ENCODE results near the gene TAAR9. TPM values are rescaled to one million over a fixed set of nuclear protein-coding genes. Genes with fewer than 3 reads are reported as not detected.
"Not testable (repeated sequence)": the region's sequence is repeated elsewhere in the genome, so short reads cannot be mapped to it uniquely, and the experiment has no call there.

The TAAR9 gene
- polyA plus RNA-seq, 5 donors, result not detected

DNA sequence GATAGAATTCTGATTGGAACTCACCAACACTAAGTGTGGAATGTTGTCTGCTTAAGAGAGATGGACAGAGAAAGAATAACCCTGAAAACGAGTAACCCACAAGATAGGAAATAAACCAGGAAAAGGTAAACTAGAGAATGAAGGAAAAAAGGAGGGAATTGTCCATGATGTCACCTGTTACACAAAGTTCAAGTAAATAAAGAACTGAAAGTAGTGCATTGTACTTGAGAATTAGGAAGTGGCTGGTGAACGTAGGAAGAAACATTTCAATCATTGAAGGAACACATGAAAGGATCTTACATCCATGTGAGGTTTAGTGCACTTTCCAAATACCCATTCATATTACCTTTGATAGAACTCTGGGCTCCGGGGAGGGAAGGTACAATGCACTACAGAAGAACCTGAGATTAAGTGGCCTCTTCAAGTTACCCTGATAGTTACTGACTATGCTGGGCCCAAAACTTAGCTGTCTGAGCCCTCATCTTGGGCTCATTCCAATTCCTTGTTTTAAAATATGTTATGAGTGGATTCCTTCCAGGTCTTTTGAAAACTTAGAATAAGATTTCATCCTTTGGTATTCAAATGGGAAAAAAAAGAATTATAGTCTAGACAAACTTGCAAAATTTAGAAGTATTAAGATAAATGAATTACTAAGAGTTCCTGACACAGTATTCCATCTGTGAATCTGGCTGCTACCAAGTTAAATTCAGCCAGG, 24.1 kb upstream of the TAAR9 start:
- no peak for DNase-seq

DNA sequence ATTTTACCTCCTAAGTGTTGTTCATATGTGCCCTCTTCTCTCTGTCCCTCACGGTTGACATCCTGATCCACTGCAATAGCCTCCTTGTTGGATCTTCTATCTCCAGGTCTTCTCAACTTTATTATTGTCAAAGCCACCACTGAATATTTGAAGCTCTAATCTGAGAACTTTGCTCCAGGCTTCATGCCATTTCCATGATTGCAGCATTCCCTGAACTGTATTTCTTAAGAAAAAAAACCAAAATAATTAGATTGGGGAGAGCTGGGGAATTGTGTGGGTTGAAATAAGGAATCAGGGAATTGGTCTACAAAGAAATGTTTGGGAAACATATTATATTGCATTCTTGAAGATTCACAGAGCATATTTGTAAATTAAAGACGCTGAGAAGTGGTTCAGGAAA, 22.7 kb upstream of the TAAR9 start:
- no peak for DNase-seq

DNA sequence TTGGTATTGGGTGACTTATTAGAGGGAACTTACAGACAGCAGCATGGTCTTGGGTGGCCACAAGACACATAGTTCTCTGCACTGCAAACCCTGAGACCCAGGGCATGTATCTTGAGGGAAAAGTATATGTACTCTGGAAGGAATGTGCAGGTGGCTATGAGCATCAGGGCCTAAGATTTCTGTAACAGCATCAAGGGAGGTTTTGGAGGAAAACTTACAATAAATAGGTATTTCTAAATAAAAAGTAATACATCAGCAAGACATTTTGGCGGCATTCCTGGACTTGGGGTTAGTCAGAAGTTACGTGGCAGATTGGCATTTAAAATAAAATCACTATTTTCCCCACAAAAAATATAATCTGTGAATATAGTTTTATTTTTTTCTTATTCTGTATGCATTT, 17.1 kb upstream of the TAAR9 start:
- no peak for DNase-seq

DNA sequence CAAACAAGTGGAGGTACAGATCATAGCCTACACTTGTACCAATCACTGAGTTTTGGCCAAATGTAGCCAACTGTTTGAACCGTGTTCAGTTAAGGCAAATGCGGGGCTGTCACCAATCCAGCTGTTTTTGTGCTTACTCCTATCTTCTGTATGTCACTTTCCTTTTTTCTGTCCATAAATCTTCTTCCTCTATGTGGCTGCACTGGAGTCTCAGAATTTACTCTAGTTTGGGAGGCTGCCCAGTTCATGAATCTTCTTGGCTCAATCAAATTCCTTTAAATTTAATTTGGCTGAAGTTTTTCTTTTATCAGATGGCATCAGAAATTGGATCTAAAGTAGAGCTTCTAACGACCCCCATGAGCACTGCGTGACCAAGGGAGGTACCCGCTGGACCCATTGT, 13.4 kb upstream of the TAAR9 start:
- DNase-seq, result no peak

DNA sequence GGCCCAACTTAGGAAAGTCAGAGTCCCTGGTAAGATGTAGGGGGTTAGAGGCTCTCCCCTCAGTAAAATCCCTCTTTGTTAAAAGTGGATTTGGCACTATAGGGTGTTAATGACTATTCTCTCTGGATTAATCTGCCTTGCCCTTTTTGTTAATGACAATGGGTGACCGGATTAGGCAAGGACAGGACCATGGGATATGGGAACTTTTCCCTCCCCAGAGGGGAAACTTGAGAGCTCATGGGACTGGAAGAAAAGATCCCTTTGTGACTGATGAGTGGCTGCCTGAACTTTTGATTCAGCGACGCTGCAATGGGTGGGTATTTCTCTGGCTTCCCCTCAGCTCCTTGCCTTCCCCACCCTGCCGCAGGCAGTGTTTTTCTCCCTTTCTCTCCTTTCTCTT, 12.2 kb upstream of the TAAR9 start:
- DNase-seq, result no peak

DNA sequence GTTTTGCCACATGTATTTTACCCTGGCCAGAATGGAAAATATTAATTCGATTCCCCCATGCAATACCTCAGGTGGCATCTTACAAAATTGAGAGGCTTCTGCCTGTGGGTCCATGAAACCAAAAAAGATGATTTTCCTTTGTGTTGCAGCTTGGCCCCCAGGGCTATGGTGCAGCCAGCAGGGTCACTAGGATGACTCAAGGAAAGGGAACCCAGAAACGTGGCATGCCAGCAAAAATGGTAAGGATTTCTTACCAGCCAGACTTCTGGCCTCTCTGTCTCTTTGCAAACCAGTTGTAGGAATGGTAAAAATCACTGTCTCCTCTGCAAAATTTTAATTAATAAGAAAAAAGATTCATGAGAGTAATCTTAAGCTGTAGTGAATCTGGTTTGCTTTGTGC, 11.6 kb upstream of the TAAR9 start:
- no peak for DNase-seq

DNA sequence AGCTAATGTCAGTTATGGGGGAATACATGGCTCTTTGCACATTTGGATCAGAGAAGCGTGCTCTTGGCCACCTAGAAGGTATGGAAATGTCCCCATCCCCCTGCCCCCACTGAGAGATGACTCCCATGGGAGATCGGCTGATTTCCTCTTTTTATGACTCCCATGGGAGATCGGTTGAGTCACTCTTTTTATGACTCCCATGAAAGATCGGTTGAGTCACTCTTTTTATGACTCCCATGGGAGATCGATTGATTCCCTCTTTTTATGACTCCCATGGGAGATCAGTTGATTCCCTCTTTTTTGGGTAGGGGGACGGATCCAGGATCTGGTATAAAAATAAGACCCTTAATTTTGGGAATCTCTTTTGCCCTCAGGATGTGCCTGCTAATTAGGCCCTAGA, 10.3 kb upstream of the TAAR9 start:
- no peak for DNase-seq

DNA sequence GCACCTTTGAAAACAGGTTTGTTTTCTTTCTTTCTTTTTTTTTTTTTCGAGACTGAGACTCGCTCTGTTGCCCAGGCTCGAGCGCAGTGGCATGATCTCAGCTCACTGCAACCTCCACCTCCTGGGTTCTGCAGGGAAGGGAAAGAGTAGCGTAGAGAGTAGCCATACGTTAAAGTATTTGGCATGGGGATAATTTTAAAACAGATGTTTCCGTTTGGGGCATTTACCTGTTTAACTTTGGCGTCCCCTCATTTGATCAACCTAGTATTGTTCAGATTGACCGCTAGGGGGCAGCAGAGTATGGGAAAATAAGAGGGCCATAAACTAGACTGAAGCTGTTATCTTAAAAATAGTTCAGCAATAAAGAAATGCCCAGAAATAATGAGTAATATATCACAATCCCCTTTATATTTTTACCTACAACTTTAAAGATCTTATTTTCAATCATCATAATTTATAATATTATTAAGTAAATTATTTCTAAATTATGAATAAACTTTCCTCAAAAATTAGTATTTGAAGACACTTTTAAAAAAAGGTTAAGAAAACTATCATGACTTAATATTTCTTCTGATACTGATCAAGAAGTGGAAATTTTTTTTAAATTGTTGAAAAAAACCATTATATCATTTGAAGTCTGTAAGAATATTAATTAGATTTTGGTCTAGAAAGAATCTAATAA, 7.6 kb upstream of the TAAR9 start:
- peak; percentile 45 to 50 for DNase-seq

DNA sequence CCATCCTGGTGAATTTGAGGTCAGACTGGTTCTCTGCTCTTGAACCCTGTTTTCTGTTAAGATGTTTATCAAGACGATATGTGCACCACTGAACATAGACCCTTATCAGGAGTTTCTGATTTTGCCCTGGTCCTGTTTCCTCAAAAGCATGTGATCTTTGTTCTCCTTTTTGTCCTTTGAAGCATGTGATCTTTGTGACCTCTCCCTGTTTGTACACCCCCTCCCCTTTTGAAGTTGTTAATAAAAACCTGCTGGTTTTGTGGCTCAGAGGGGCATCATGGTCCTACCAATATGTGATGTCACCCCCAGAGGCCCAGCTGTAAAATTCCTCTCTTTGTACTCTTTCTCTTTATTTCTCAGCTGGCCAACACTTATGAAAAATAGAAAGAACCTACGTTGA, 3.5 kb upstream of the TAAR9 start:
- not testable (repeated sequence) for DNase-seq

DNA sequence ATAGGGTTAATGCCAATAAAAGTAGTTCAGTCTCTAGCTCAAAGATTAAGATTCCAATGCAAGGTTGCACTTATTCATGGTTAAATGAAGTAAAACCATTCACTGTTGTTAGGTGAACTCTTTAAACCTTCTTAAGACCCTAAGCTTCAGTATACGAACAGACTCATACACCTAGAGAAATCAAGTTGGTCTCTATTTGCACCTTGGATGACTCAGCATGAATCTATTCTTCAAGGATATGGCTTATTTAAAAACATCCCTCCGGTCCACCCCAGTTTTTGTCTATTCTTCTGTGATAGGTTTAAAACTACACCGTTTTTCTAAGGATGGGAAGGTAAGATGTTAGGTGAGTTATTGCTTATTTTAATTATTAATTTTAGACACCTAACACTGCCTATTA, 932 bp upstream of the TAAR9 start:
- DNase-seq, result no peak

DNA sequence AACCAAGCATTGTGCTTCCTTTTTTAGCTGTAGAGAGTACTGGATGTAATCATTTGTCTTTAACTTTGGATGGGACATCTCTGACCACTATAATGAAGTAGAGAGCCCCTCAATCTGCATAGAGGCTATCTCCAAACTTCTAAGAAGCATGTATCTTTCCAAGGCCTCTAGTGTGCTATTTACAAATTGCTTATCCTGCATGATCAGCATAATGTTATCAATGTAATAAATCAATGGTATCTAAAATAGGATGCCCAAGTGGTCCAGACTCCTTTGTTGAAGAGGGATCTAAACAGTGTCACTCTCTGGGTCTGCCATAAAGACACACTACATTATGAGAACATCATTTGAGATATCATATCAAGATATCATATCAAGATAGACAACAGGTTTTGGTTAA, 6.7 kb downstream of the TAAR9 start:
- no peak for DNase-seq

DNA sequence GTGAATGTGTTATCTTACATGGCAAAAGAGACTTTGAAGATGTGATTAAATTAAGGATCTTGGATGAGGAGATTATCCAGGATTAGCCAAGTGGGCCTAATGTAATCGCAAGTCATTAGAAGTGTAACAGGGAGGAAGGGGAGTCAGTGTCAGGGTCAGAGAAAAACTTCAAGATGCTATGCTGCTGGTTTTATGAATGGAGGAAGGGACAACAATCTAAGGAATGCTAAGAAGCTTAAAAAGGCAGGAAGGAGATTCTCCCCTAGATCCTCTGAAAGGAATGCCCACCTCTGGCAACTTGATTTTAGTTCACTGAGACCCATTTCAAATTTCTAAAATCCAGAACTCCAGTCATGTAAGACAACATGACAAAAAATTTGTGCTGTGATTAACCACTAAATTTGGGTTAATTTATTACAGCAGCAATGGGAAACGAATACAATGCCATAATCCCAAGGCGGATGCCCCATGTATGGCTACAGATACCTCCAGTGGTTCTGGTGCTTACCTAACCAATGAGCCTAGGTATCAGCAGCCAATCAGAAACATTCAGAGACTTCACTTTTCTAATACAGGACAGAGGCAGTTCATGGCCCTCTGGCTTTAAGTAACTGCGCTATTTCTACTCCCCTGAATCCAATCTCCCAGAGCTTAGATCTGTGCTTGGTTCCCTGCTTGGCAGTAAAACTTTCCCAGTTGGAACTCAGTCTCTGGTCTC, 10.8 kb downstream of the TAAR9 start:
- no peak for DNase-seq

DNA sequence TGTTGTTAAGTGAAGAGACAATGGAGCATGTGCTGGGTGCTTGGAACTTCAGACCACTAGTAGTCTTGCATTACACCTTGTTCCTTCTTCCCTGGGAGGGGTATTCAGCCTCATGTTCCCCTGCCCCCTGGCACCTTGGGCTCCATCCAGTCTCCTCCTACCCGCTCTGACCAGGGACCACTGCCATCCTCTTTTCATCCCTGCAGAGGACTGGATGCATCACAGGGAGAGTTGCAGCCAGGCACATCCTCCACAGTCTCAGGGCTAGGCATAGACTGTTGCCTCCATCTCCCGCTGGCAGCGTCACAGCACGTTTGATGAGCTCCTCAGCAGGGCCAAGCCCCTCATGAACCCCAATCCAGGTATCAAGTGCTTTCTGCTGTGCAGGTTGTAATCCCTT, 13.1 kb downstream of the TAAR9 start:
- no peak for DNase-seq

DNA sequence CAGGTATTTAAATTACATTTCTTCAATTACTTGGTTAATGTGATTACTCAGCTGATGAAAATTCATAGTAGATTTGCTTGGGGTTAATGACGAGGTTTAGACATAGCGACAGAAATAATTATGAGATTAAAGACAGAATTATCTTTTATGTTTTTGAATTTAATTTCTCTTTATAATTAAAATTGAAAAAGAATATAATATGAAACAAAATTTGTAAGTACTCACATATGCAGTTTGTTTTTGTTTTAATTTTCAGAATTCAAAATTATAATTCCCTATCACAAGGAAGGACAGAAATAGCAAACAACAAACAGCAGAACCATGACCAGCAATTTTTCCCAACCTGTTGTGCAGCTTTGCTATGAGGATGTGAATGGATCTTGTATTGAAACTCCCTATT, 14.3 kb downstream of the TAAR9 start, which contains the start of gene TAAR8:
TSS of gene TAAR8 (plus strand) at position 301 of the 400 bp plus-strand sequence. CDS start at position 322, 21 bp downstream.
- no peak for DNase-seq

DNA sequence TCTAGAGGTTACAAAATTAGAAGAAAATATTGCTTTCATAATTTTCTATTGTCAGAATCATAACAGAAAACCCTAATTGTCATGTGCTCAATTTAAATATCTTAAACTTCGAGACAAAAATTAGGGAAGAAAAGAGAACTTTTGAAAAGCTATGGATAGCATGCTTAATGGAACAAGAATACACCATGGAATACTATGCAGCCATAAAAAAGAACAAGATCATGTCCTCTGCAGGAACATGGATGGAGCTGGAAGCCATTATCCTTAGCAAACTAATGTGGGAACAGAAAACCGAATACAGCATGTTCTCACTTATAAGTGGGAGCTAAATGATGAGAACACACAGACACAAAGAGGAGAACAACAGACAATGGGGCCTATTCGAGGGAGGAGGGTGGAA, 22.0 kb downstream of the TAAR9 start:
- DNase-seq, result not testable (repeated sequence)

DNA sequence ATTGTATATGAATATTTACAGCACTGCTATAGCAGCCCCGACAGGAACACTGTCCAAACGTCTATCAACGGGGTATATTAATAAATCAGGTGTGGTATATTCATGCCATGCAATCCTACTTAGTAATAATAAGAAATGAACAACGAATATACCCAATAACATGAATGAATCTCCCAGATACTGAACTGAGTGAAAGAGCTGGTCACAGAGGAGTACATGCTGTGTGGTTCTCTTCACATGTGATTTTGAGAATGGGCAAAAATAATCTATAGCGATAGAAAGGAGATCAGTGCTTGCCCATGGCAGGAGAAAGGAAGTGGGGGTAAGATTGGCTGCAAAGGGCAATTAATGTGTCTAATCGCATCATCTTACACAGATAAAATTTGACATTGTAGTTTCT, 28.3 kb downstream of the TAAR9 start:
- DNase-seq, result no peak

DNA sequence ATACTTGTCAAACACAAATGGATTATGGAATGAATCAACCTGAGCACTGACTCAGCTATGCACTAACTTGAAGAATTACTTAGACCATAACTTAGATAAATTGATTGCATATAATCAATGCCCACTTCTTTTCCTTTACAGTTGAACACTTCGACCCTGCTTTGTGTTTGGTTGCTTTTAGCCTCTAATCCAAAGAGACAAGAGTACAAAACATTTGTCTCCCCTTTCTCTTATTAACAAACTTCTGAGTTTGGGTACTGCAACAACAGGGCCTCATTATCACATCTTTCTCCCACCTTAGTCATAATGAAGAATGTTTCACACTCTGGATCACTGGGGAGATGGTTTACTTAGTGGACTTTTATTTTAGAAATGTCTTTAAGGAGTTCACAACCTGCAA, 29.5 kb downstream of the TAAR9 start:
- no peak for DNase-seq

DNA sequence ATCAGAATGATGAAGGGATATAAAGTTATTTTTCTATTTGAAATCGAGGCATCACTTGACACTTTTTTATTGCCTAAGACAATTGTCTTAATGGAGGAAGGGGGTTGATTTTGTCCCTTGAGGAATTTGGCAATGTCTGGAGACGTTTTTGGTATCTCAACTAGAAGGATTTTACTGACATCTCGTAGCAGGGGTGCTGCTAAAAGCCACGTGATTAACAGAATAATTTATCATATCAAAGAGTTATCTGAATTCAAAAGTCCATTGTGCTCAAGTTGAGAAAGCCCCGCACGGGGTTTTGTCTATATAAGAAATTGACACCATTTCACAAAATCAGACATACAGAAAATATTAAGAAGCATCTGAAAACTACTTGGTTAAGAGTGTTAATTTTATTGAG, 30.5 kb downstream of the TAAR9 start:
- no peak for DNase-seq

DNA sequence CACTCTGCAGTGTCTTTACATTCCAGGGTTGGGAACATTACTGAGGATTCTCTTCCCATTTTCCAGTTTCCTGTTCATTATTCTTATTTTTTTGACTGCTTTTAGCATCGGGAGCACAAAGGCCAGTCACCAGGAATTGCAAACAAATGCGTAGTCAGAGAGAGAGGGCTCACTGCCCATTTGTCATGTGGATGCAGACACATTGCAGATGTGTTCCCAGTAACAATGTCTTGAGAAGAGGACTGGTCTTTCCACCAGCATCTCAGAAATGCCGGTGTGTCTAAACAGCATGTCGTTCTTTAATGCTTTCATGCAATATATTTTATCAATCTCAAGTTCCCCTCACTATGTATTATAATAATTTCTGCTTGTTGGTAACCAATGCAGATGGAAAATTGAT, 31.1 kb downstream of the TAAR9 start:
- DNase-seq, result no peak

DNA sequence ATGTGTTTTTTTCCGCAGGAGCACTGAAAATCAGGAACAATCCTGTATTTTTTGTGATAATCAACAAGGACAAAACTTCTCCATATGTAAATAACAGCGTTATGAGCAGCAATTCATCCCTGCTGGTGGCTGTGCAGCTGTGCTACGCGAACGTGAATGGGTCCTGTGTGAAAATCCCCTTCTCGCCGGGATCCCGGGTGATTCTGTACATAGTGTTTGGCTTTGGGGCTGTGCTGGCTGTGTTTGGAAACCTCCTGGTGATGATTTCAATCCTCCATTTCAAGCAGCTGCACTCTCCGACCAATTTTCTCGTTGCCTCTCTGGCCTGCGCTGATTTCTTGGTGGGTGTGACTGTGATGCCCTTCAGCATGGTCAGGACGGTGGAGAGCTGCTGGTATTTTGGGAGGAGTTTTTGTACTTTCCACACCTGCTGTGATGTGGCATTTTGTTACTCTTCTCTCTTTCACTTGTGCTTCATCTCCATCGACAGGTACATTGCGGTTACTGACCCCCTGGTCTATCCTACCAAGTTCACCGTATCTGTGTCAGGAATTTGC, 32.2 kb downstream of the TAAR9 start, which contains the start of gene TAAR6:
TSS of gene TAAR6 (plus strand) at position 102 of the 557 bp plus-strand sequence. CDS start at position 102, 0 bp downstream.
- no peak for DNase-seq

DNA sequence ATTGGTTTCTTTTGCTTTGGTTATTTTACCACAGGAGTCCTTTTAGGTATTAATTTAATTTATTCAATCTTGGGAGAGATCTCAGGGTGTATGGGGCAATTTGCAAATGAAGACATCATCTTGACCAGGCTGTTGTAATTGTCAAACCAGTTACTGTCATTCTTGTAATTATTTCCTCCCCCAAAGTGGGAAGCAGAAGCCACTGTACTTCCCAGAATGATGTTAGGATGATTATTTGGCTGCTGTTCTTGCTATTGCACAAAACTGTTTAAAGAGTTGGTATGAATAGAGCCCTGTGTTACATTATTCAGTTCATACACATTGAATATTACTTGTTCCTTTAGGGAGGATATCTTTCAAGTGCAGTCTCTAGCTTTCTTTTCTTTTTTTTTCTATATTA, 33.7 kb downstream of the TAAR9 start:
- no peak for DNase-seq

DNA sequence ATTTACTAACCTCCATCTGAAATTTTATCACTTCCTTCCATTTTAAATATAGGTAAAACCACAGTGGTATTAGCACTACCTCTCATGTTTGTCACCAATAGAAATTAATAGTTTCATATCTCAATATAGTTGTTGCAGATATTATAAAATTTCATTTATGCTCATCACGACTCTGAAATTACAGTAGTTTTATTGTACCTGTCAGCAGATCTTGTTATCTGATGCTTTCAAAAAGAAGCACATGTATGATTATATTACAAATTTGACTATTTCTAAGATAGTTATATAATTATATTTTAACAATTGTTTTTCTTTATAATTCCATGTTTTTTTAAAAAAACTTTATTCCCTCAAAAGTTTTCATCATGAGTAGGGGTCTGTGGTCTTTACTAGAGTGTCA, 46.6 kb downstream of the TAAR9 start:
- DNase-seq, result no peak

DNA sequence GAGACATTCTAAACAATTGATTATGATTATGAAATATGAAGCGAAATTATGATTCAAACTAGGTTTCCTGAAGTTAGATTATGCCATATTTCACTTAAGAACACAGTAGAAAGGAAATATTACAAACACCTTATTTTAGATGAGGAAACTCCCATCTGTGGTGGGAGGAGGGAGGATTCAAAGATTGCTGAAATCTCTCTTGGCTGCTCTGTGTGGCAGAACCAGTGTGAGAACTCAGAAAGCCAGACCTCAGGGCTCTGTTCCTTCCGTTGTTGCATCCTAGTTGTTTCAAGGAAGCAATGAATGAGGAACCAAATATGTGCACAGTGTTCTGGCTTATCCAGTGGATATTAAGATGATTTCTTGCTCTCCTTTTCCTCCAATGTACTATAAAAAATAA, 49.3 kb downstream of the TAAR9 start:
- no peak for DNase-seq
